Measurements from ENCODE around the gene TNKS1BP1. TPM values are rescaled to one million over a fixed set of nuclear protein-coding genes. Genes with fewer than 3 reads are reported as not detected.

TNKS1BP1 gene
- total RNA-seq, 1 experiment from 2014 or later = 17.8 TPM

- no peak for DNase-seq (ENCODE audit: extremely low read depth, low read depth)
These were observed 12.2 kb downstream of the TNKS1BP1 start for GRCh38 chr11:57312511-57313021.

DNA sequence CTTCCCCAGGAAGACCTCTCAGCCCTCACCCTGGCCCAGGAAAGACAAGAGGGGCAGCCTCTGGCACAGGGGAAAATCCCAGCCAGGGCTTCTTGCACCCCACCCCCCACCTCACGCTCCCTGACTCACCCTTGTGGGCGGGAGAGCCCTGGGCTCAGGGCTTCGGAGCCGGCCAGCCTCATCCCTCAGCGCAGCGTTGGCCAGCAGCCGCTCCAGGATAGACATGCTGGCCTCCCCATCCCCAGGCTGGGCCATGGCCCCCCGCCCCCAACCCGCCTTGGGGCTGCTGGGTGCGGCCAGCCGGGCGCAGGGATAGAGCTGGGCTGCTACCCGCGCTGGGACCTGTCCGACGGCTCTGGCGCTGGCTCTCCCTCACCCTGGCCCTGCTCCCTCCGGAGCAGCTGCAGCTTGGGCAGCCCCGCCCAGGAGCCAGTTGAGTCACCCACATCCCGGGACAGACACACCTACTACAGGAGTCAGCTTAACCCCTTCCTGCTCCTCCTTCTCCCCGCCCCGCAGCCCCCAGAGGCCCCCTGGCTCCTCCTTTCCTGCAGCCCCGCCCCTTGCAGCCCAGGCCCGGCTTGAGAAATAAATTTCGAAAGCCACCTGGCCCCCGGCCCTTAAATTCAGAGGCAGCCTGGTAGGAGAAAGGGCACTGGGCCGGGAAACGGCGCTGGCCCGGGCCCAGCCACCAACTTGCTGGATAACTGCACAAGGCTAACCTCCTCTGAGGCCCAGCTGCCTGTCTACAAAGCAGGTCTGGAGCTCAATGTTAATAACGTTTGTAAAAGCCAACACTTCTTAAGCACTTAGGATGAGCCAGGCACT is 13.4 kb downstream of the TNKS1BP1 start:
- DNase-seq (ENCODE audit: extremely low read depth, low read depth) = peak; percentile 81

- no peak for DNase-seq (ENCODE audit: extremely low read depth, low read depth)
These were observed 14.1 kb downstream of the TNKS1BP1 start for GRCh38 chr11:57310630-57311086.

GRCh38 chr11:57310091-57310490 is 14.7 kb downstream of the TNKS1BP1 start:
- DNase-seq (ENCODE audit: extremely low read depth, low read depth) = no peak

GRCh38 chr11:57309106-57310059 is 15.4 kb downstream of the TNKS1BP1 start:
- no peak for DNase-seq (ENCODE audit: extremely low read depth, low read depth)

DNA sequence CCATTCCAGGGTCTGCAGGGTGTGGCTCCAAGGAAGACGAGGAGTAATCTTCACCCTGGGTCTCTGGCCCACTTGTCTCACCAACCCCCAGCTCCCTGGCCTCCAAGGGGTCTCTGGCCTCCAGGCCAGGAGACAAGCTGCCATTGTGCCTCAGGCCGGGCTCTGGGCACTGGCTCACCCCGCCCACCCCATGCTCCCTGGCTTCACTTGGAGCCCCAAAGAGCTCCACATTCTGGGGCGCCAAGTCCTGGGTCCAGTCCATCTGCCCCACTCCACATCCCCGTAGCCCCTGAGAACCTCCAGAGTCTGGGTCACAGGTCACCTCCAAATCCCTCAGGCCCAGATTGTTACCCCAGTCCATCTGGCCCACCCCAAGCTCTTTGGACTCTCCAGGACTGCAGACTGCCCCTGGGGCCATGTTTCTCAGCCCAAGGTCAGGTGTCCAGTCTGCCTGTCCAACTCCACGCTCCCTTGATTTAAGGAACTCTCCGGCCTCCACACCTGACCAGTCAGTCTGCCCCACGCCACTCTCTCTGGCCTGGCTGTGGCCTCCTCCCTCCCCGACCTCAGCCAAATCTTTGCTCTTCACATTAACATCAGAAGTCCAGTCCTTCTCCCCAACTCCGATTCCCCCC is 16.2 kb downstream of the TNKS1BP1 start:
- DNase-seq (ENCODE audit: extremely low read depth, low read depth) = no peak

DNA sequence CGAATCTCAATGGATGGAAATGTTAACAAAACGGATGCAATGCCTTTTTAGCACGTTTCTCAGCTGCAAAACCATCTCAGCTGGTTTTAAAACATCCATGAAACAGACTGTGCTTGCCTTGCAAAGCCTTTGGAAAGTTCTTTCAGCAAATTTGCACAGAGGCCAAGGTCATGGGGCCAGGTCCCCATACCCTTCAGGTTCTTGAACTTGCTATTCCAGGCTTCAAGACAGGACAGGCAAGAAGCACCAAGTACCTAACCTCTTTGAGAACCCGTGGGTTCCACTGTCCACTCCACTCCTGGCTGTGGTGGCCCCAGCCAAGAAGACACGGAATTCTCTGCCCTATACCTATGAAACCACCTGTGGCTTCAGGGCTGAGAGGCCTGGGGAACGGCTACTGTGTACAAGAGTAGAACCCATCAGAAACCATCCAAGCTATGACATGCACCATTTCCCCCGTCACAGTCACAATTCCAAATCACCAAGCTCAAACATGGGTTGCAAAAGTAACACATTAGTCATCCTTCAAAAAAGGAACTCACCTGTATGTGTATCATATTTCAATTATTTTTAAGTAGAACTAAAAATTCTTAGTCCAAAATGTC is 17.0 kb downstream of the TNKS1BP1 start:
- no peak for DNase-seq (ENCODE audit: extremely low read depth, low read depth)

- no peak for DNase-seq (ENCODE audit: extremely low read depth, low read depth)
These were observed 17.7 kb downstream of the TNKS1BP1 start for GRCh38 chr11:57306940-57307565.

- no peak for DNase-seq (ENCODE audit: extremely low read depth, low read depth)
These were observed 18.4 kb downstream of the TNKS1BP1 start for GRCh38 chr11:57306161-57306876.

DNA sequence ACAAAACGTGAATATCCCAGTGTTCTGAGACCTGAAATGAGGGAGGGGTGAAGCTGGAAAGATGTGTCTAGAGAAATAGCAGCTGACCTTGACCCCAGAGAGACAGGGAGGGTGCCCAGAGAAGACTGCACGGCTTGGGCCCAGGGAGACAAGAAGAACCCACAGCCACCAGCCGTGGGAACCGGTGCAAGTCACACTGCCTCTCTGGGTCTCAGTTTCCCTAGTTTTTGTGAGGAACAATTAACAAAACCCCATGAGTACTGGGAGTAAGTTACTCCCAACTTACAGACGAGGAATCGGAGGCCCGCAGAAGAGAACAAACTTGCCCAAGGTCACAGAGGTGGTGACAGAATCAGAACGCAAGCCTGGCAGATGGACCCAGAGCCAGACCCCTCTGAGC is 19.2 kb downstream of the TNKS1BP1 start:
- no peak for DNase-seq (ENCODE audit: extremely low read depth, low read depth)

- DNase-seq (ENCODE audit: extremely low read depth, low read depth) = no peak
These were observed 20.7 kb downstream of the TNKS1BP1 start for GRCh38 chr11:57303990-57304579.

DNA sequence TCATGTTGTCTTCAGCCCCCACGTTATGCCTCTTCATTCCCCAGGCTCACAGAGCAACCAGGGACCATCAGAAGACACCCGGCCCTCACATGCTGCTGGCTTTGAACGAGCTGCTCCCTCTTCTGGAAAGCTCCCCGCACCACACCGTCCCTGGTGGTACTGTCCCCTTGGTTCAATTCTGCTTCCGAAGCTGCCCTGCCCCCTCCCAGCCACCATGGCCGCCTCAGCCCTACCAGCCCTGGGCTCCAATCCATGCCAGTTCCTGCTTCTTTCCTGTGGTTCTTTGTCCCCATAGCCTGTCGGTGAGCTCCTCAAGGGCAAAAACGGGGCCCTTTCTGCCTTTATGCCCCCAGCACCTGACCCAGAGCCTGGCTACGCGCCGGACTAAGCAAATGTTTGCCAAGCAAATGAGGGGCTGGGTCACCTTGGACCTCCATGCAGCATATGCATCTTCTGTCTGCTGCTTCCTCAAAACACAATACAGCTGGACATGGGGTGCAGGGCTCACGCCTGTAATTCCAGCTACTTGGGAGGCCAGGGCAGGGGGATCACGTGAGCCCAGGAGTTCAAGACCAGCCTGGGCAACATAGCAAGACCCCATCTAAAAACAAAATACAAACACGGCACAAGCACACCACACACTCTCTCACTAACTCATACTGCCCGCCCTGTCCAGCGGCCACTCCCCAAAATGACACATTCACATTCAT is 21.3 kb downstream of the TNKS1BP1 start:
- no peak for DNase-seq (ENCODE audit: extremely low read depth, low read depth)

DNA sequence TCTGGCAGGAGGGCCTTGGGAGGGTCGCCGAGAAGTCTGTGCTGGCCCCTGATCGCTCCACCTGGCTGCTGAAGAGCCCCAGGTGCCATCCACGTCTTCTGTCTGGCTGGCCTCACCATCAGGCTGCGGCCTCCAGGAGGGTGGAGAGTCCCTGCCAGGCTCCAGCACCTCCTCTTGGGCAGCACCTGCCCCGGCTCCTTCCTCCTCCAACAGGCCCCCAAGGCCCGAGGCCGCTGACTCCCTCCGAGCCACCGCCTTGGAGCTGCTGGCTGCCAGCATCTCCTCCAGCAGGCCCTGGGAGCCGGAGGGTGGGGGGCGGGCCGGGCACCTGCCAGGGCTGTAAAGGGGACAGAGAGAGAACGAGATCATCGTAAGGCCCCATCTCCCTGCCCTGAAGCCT is 22.3 kb downstream of the TNKS1BP1 start:
- DNase-seq (ENCODE audit: extremely low read depth, low read depth) = no peak

GRCh38 chr11:57301711-57302423 is 22.9 kb downstream of the TNKS1BP1 start:
- DNase-seq (ENCODE audit: extremely low read depth, low read depth) = no peak

DNA sequence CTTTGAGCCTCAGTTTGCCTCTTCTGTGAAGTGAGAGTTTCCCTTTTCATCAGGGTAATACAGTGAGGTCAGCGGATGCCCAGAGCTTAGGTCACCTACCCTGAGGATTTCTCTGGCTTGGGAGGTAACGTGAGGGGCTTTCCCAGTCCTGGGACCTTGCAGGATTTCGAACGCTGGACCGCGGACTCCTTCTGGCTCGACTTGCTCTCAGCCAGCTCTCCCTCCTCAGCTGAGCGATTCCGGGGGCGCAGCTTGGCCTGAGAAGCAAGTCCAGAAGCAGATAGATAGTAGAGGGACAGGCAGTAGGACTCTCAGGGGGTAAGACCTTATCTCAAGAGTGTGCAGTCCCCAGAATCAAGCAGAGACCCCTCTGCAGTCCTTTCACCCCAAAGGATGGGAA is 24.0 kb downstream of the TNKS1BP1 start:
- no peak for DNase-seq (ENCODE audit: extremely low read depth, low read depth)

GRCh38 chr11:57299150-57299737 is 25.5 kb downstream of the TNKS1BP1 start:
- no peak for DNase-seq (ENCODE audit: extremely low read depth, low read depth)

GRCh38 chr11:57297221-57297620 is 27.5 kb downstream of the TNKS1BP1 start:
- no peak for DNase-seq (ENCODE audit: extremely low read depth, low read depth)

Data from NCI-H460 (cell line).